Heart left ventricle (tissue), 16 donors: Measurements from ENCODE around the gene NFATC2. TPM values are rescaled to one million over a fixed set of nuclear protein-coding genes. Genes with fewer than 3 reads are reported as not detected.

ENCODE experiments used
- ATAC-seq, 4 donors: fragments of 200-7000 bp; cut with Tn5 transposase; one replicate each; pipeline ENCODE4 v1.9.1; 2020 to 2022; ENCODE audit warnings: moderate library complexity in 4 of 4, mild to moderate bottlenecking in 3 of 4, moderate number of reproducible peaks in 1 of 4
- DNase-seq, 5 donors: peaks; one replicate each; pipeline ENCODE4 v3.0.0-alpha.2; 2020
- H3K27ac ChIP-seq, 12 donors: fragments of 200-600 bp; sonication (generic) in 4 of 12; one replicate each; pipeline versions ENCODE4 v1.5.0 to v1.8.0; 2016 to 2022; ENCODE audit warnings: mild to moderate bottlenecking in 2 of 12
- H3K27me3 ChIP-seq, 9 donors: fragments of 200-600 bp; sonication (generic) in 2 of 9; one replicate each; pipeline versions ENCODE4 v1.5.1 to v1.8.0; 2016 to 2022; ENCODE audit warnings: mild to moderate bottlenecking in 3 of 9
- H3K36me3 ChIP-seq, 9 donors: fragments of 200-600 bp; sonication (generic) in 2 of 9; one replicate each; pipeline versions ENCODE4 v1.5.0 to v1.8.0; 2018 to 2022; ENCODE audit warnings: mild to moderate bottlenecking in 2 of 9
- H3K4me1 ChIP-seq, 12 donors: fragments of 200-600 bp; sonication (generic) in 4 of 12; one replicate each; pipeline versions ENCODE4 v1.5.0 to v1.8.0; 2016 to 2022; ENCODE audit warnings: mild to moderate bottlenecking in 3 of 12
- H3K4me3 ChIP-seq, 12 donors: fragments of 200-600 bp; sonication (generic) in 4 of 12; one replicate each; pipeline versions ENCODE4 v1.5.0 to v1.8.0; 2017 to 2022; ENCODE audit warnings: mild to moderate bottlenecking in 9 of 12, moderate library complexity in 4 of 12
- H3K9me3 ChIP-seq, 12 donors: fragments of 200-600 bp; sonication (generic) in 4 of 12; one replicate each; pipeline versions ENCODE4 v1.5.0 to v1.8.0; 2016 to 2022; ENCODE audit warnings: mild to moderate bottlenecking in 1 of 12
- CTCF ChIP-seq, 12 donors: fragments of 200-600 bp; sonication (generic) in 4 of 12; IDR thresholded peaks; one replicate each; pipeline versions ENCODE4 v1.5.0 to v1.8.0; 2018 to 2022; ENCODE audit warnings: antibody characterized with exemption in 12 of 12, mild to moderate bottlenecking in 5 of 12
- POLR2A ChIP-seq, 2 donors: fragments of 450-650 bp; IDR thresholded peaks; one replicate each; pipeline ENCODE4 v1.6.1; 2017; ENCODE audit warnings: antibody characterized with exemption in 2 of 2, mild to moderate bottlenecking in 2 of 2, moderate library complexity in 2 of 2
- WGBS, 4 donors: extraction: QIAGEN DNeasy Blood & Tissue Kit in 2 of 4; methylation state at CpG; one replicate each; pipeline versions ENCODE4 v1.1.5 to v1.1.7; 2013 to 2018; 5-methylcytosine and 5-hydroxymethylcytosine counted together
- intact Hi-C, 10 donors: fragments of 100-400 bp; cut with DNase I; formaldehyde crosslinking; loops; one replicate each; pipeline versions ENCODE4 v1.11.1 to v1.14.2; 2022
- polyA plus RNA-seq, 2 donors: library from polyadenylated mRNA; stranded (reverse); fragments of 200-250 nt; gene quantifications; one replicate each; pipeline ENCODE4 v1.2.3, GENCODE V29; 2013
- total RNA-seq, 9 donors: library from RNA; depleted of rRNA in 2 of 9; stranded (reverse); fragments of >200 nt in 2 of 9; fragmentation: NEBNext Ultra II Directional in 3 of 9; extraction: Animal tissue kit (Norgen Biotek cat#: 25700) in 3 of 9; gene quantifications; one replicate each; pipeline versions ENCODE4 v1.1.0 to v1.2.4, GENCODE V29; 2016 to 2023
- donor health status: ischemic (EF 13 %, LVEDD 7.1; RV severe dilation, severe dysfunction).
- donor health status: healthy with polysubstance abuse.
- donor health status: DM: no; HTN: yes; CAD: no.
- donor health status: DM: no; HTN: no; CAD: no.
- donor health status: ischemic (EF 25% LVEDD 6.9; RV normal size, moderate dysfunction).
- donor health status: ischemic (EF 25% LVEDD 5.7; RV mildly dilated, moderate dysfunction).
- donor health status: healthy.
- donor health status: DM: yes; HTN: yes; CAD: no.
- donor health status: ischemic (EF 35%, LVEDD 5.7; RV mildly dilated, moderate dysfunction).
- donor health status: nonischemic (EF 11% LVEDD 7.7; RV severe dilation, severe dysfunction).
- donor health status: DM: yes; HTN: yes; CAD: no.
- donor health status: PGD.
- donor health status: ischemic (EF 29% LVEDD 5.4; RV normal size, mild dysfunction).
- donor health status: nonischemic (EF 23%, LVEDD 6.1; RV moderate dilation, normal function).

Gene NFATC2
- total and polyA plus RNA-seq, 11 donors = 0.76 to 7.6 (median 3.2) TPM

- ATAC-seq = no peak
- no peaks in the 10 kb centered on the region for H3K27me3 ChIP-seq
- no peak overlapping the region for H3K4me3 ChIP-seq
- intact Hi-C loops = loop anchor here in 7 of 10 donors (2.0 to 10.0 kb wide), 7 partner anchors 105 to 708 kb away; no protein-coding TSS in a partner anchor
- WGBS, 4 donors = 84 to 90% (median 86%) methylated on average over 8 to 9 of the region's 9 CpGs
- peaks cover 0 to 49% (median 18%) of the 10 kb centered on the region in 12 donors for H3K4me1 ChIP-seq
- TF ChIP-seq CTCF (IDR thresholded peaks at IDR 0.05) = no peak
- TF ChIP-seq POLR2A (IDR thresholded peaks at IDR 0.05) = no peak
- H3K27ac ChIP-seq = no peak overlapping the region
- H3K9me3 ChIP-seq = no peaks in the 10 kb centered on the region
- no peak for DNase-seq
- peaks cover 0 to 20% (median 0%) of the 10 kb centered on the region in 9 donors for H3K36me3 ChIP-seq
These were observed 155.2 kb downstream of the NFATC2 start for GRCh38 chr20:51387125-51387875.

GRCh38 chr20:51386586-51386985 lies 155.9 kb downstream of the NFATC2 start:
- Histone ChIP-seq H3K27me3 (no peaks in the 10 kb centered on the region), H3K4me3 (no peak overlapping the region), H3K9me3 (no peaks in the 10 kb centered on the region), H3K27ac (no peak overlapping the region), H3K4me1 (peaks cover 0 to 49% (median 17%) of the 10 kb centered on the region in 12 donors), H3K36me3 (peaks cover 0 to 20% (median 0%) of the 10 kb centered on the region in 9 donors)
- ATAC-seq = no peak
- DNase-seq = no peak
- TF ChIP-seq POLR2A (IDR thresholded peaks at IDR 0.05) = no peak
- TF ChIP-seq CTCF (IDR thresholded peaks at IDR 0.05) = no peak
- WGBS, 4 donors = 85 to 87% (median 86%) methylated on average over 4 of the region's 4 CpGs
- intact Hi-C loops = loop anchor here in 8 of 10 donors (1.0 to 10.0 kb wide), 9 partner anchors 106 to 708 kb away; no protein-coding TSS in a partner anchor

- H3K27me3 ChIP-seq = no peaks in the 10 kb centered on the region
- H3K9me3 ChIP-seq = no peaks in the 10 kb centered on the region
- DNase-seq (no peak), ATAC-seq (peak; percentile 37 to 58 (median 46))
- H3K4me1 ChIP-seq = peaks cover 0 to 49% (median 16%) of the 10 kb centered on the region in 12 donors
- no peak overlapping the region for H3K27ac ChIP-seq
- H3K36me3 ChIP-seq = peaks cover 0 to 18% (median 0%) of the 10 kb centered on the region in 9 donors
- H3K4me3 ChIP-seq = no peak overlapping the region
- intact Hi-C loops = loop anchor here in 8 of 10 donors (1.0 to 10.0 kb wide), 9 partner anchors 106 to 709 kb away; no protein-coding TSS in a partner anchor
- 85 to 89% (median 86%) methylated on average over 6 to 7 of the region's 7 CpGs for WGBS, 4 donors
- TF ChIP-seq CTCF (IDR thresholded peaks at IDR 0.05) (peak; percentile 25 to 68 (median 55)), POLR2A (IDR thresholded peaks at IDR 0.05) (no peak)
These were observed 156.6 kb downstream of the NFATC2 start for GRCh38 chr20:51385646-51386530.
